ACC112 (cell line): ENCODE results near the gene AIFM2.
"Not testable (repeated sequence)": the region's sequence is repeated elsewhere in the genome, so short reads cannot be mapped to it uniquely, and the experiment has no call there.

Experiments used
- H2AFZ ChIP-seq: fragments of 200-600 bp; sonication (generic); one replicate; pipeline ENCODE4 v1.6.0; 2017; ENCODE audit warnings: antibody characterized with exemption, low read length; ENCODE audit not compliant: unreplicated experiment
- H3K27ac ChIP-seq: fragments of 200-600 bp; sonication (generic); 2 replicates; pipeline ENCODE4 v1.5.1; 2014; ENCODE audit warnings: low read depth, mild to moderate bottlenecking, antibody characterized with exemption, low read length, moderate library complexity
- H3K27me3 ChIP-seq: fragments of 200-600 bp; sonication (generic); 2 replicates; pipeline ENCODE4 v1.6.1; 2014; ENCODE audit warnings: mild to moderate bottlenecking, antibody characterized with exemption, low read length, moderate library complexity, mixed read lengths; ENCODE audit not compliant: insufficient read depth
- H3K36me3 ChIP-seq: fragments of 200-600 bp; sonication (generic); 2 replicates; pipeline ENCODE4 v1.6.1; 2016; ENCODE audit warnings: mild to moderate bottlenecking, antibody characterized with exemption, low read length, moderate library complexity, mixed read lengths; ENCODE audit not compliant: insufficient read depth
- H3K4me1 ChIP-seq: fragments of 200-600 bp; sonication (generic); one replicate; pipeline ENCODE4 v1.6.1; 2016; ENCODE audit warnings: low read length, mixed read lengths; ENCODE audit not compliant: insufficient read depth, unreplicated experiment, control insufficient read depth
- H3K4me3 ChIP-seq: fragments of 200-600 bp; sonication (generic); 2 replicates; pipeline ENCODE4 v1.5.1; 2014; ENCODE audit warnings: mild to moderate bottlenecking, low read depth, low read length
- H3K79me2 ChIP-seq: fragments of 200-600 bp; sonication (generic); one replicate; pipeline ENCODE4 v1.6.0; 2016; ENCODE audit warnings: low read length; ENCODE audit not compliant: control insufficient read depth, unreplicated experiment, insufficient read depth

AIFM2 gene

GRCh38 chr10:70111496-70111895 is 21.1 kb downstream of the AIFM2 start:
- no peak overlapping the region for H3K4me3 ChIP-seq
- no peaks in the 10 kb centered on the region for H3K36me3 ChIP-seq
- H2AFZ ChIP-seq: no peak overlapping the region
- no peaks in the 10 kb centered on the region for H3K27me3 ChIP-seq
- H3K27ac ChIP-seq: no peak overlapping the region
- no peaks in the 10 kb centered on the region for H3K4me1 ChIP-seq
- H3K79me2 ChIP-seq: no peaks in the 10 kb centered on the region

- Histone ChIP-seq H2AFZ (no peak overlapping the region), H3K36me3 (no peaks in the 10 kb centered on the region), H3K79me2 (no peaks in the 10 kb centered on the region), H3K27me3 (no peaks in the 10 kb centered on the region), H3K27ac (no peak overlapping the region), H3K4me3 (no peak overlapping the region), H3K4me1 (no peaks in the 10 kb centered on the region)
Measured at GRCh38 chr10:70109064-70109729, 23.4 kb downstream of the AIFM2 start.

- Histone ChIP-seq H3K36me3 (no peaks in the 10 kb centered on the region), H3K79me2 (no peaks in the 10 kb centered on the region), H3K4me1 (no peaks in the 10 kb centered on the region), H3K27me3 (no peaks in the 10 kb centered on the region), H3K27ac (no peak overlapping the region), H3K4me3 (no peak overlapping the region), H2AFZ (no peak overlapping the region)
Measured at GRCh38 chr10:70106958-70107791, 25.4 kb downstream of the AIFM2 start.

GRCh38 chr10:70101668-70102067 is 31.0 kb downstream of the AIFM2 start:
- Histone ChIP-seq H3K79me2 (no peaks in the 10 kb centered on the region), H2AFZ (no peak overlapping the region), H3K27me3 (no peaks in the 10 kb centered on the region), H3K36me3 (peaks cover 3% of the 10 kb centered on the region; the same call in 1 of the 2 replicates), H3K27ac (no peak overlapping the region), H3K4me1 (no peaks in the 10 kb centered on the region), H3K4me3 (no peak overlapping the region)

- H3K27me3 ChIP-seq, H2AFZ ChIP-seq, H3K79me2 ChIP-seq, H3K27ac ChIP-seq, H3K4me3 ChIP-seq, H3K36me3 ChIP-seq, H3K4me1 ChIP-seq: not testable (repeated sequence)
Measured at GRCh38 chr10:70101068-70101562, 31.5 kb downstream of the AIFM2 start.

GRCh38 chr10:70098271-70098670 is 34.4 kb downstream of the AIFM2 start:
- no peaks in the 10 kb centered on the region for H3K4me1 ChIP-seq
- H3K27ac ChIP-seq: no peak overlapping the region
- peaks cover 3% of the 10 kb centered on the region; the same call in 1 of the 2 replicates for H3K36me3 ChIP-seq
- no peaks in the 10 kb centered on the region for H3K79me2 ChIP-seq
- no peaks in the 10 kb centered on the region for H3K27me3 ChIP-seq
- no peak overlapping the region for H3K4me3 ChIP-seq
- no peak overlapping the region for H2AFZ ChIP-seq

- H3K79me2 ChIP-seq: no peaks in the 10 kb centered on the region
- H2AFZ ChIP-seq: no peak overlapping the region
- H3K27me3 ChIP-seq: no peaks in the 10 kb centered on the region
- peaks cover 3% of the 10 kb centered on the region; the same call in 1 of the 2 replicates for H3K36me3 ChIP-seq
- H3K27ac ChIP-seq: no peak overlapping the region
- H3K4me3 ChIP-seq: no peak overlapping the region
- no peaks in the 10 kb centered on the region for H3K4me1 ChIP-seq
Measured at GRCh38 chr10:70097459-70097858, 35.2 kb downstream of the AIFM2 start.

- Histone ChIP-seq H2AFZ (no peak overlapping the region), H3K27me3 (no peaks in the 10 kb centered on the region), H3K4me1 (no peaks in the 10 kb centered on the region), H3K36me3 (peaks cover 3% of the 10 kb centered on the region; the same call in 1 of the 2 replicates), H3K27ac (no peak overlapping the region), H3K79me2 (no peaks in the 10 kb centered on the region), H3K4me3 (no peak overlapping the region)
Measured at GRCh38 chr10:70096705-70097420, 35.8 kb downstream of the AIFM2 start.

GRCh38 chr10:70096016-70096704 is 36.5 kb downstream of the AIFM2 start:
- Histone ChIP-seq H3K27me3 (no peaks in the 10 kb centered on the region), H3K36me3 (no peaks in the 10 kb centered on the region), H3K79me2 (no peaks in the 10 kb centered on the region), H3K27ac (no peak overlapping the region), H2AFZ (no peak overlapping the region), H3K4me1 (no peaks in the 10 kb centered on the region), H3K4me3 (no peak overlapping the region)

GRCh38 chr10:70094250-70094649 is 38.4 kb downstream of the AIFM2 start:
- no peaks in the 10 kb centered on the region for H3K36me3 ChIP-seq
- no peak overlapping the region for H3K27ac ChIP-seq
- no peak overlapping the region for H2AFZ ChIP-seq

More at GRCh38 chr10:70094250-70094649, 38.4 kb downstream of the AIFM2 start:
- H3K4me3 ChIP-seq: no peak overlapping the region
- H3K4me1 ChIP-seq: no peaks in the 10 kb centered on the region
- H3K79me2 ChIP-seq: no peaks in the 10 kb centered on the region
- no peaks in the 10 kb centered on the region for H3K27me3 ChIP-seq
